Suprapubic skin (tissue), 4 donors: ENCODE measurements around the gene KIF3C. TPM values are rescaled to one million over a fixed set of nuclear protein-coding genes. Genes with fewer than 3 reads are reported as not detected.

ENCODE experiments used
- DNase-seq, 2 donors: peaks; one replicate each; pipeline ENCODE4 v3.0.0-alpha.2; 2019; ENCODE audit warnings: low spot score in 2 of 2
- H3K27ac ChIP-seq: fragments of 200-600 bp; sonication (generic); one replicate; pipeline ENCODE4 v1.5.1; 2019
- H3K27me3 ChIP-seq: fragments of 200-600 bp; sonication (generic); one replicate; pipeline ENCODE4 v1.5.1; 2019
- H3K36me3 ChIP-seq: fragments of 200-600 bp; sonication (generic); one replicate; pipeline ENCODE4 v1.5.1; 2019
- H3K4me1 ChIP-seq: fragments of 200-600 bp; sonication (generic); one replicate; pipeline ENCODE4 v1.5.1; 2019
- H3K4me3 ChIP-seq: fragments of 200-600 bp; sonication (generic); one replicate; pipeline ENCODE4 v1.5.1; 2019; ENCODE audit warnings: mild to moderate bottlenecking
- H3K9me3 ChIP-seq: fragments of 200-600 bp; sonication (generic); one replicate; pipeline ENCODE4 v1.5.1; 2019
- EP300 ChIP-seq: sonication (generic); formaldehyde crosslinking; IDR thresholded peaks from one replicate; pipeline ENCODE4 v1.6.1; 2017; ENCODE audit warnings: antibody characterized with exemption
- POLR2A ChIP-seq, 2 donors: fragments of 450-650 bp; IDR thresholded peaks; one replicate each; pipeline ENCODE4 v1.6.1; 2017; ENCODE audit warnings: antibody characterized with exemption in 2 of 2, mild to moderate bottlenecking in 2 of 2, moderate library complexity in 2 of 2
- POLR2AphosphoS5 ChIP-seq, 3 donors: sonication (generic); formaldehyde crosslinking; IDR thresholded peaks; one replicate each; pipeline ENCODE4 v1.6.1; 2017; ENCODE audit warnings: antibody characterized with exemption in 3 of 3
- WGBS: methylation state at CpG from one replicate; pipeline ENCODE4 v1.1.5; 2018; 5-methylcytosine and 5-hydroxymethylcytosine counted together
- total RNA-seq, 4 donors: library from RNA; depleted of rRNA; stranded (reverse); fragments of >200 nt; gene quantifications; one replicate each; pipeline ENCODE4 v1.1.0, GENCODE V29; 2016
- TF ChIP-seq, protein P1 (sequence below), 2 donors: fragments of 200-600 bp in 1 of 2; fragments of 450-650 bp in 1 of 2; sonication (generic) in 1 of 2; IDR thresholded peaks; one replicate each; pipeline ENCODE4 v1.5.1; 2016 to 2019; ENCODE audit warnings: antibody characterized with exemption in 2 of 2, mild to moderate bottlenecking in 1 of 2, moderate library complexity in 1 of 2

Gene KIF3C
- total RNA-seq, 4 donors from 2014 or later = 3.2 to 5.8 (median 4.7) TPM

DNA sequence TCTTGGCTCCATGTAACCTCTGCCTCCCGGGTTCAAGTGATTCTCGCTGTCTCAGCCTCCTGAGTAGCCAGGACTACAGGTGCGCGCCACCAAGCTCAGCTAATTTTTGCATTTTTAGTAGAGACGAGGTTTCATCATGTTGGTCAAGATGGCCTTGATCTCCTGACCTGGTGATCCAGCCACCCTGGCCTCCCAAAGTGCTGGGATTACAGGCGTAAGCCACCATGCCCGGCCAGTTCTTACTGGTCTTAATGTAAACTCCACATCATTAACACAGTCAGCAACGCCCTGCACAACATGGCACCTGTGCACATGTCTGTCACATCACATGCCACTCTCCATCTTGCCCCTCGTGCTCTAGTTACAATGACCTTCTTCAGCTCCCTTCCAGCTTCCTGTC, 5.8 kb upstream of the KIF3C start:
- peaks cover 15% of the 10 kb centered on the region for H3K4me1 ChIP-seq
- H3K4me3 ChIP-seq = no peak overlapping the region
- WGBS = 95% methylated on average over 9 of the region's 9 CpGs
- no peaks in the 10 kb centered on the region for H3K9me3 ChIP-seq
- no peak overlapping the region for H3K27ac ChIP-seq
- H3K36me3 ChIP-seq = no peaks in the 10 kb centered on the region
- no peak for TF ChIP-seq EP300
- TF ChIP-seq POLR2A (IDR thresholded peaks at IDR 0.05) = no peak
- no peak for TF ChIP-seq POLR2AphosphoS5 (IDR thresholded peaks at IDR 0.05)
- TF ChIP-seq, protein P1, sequence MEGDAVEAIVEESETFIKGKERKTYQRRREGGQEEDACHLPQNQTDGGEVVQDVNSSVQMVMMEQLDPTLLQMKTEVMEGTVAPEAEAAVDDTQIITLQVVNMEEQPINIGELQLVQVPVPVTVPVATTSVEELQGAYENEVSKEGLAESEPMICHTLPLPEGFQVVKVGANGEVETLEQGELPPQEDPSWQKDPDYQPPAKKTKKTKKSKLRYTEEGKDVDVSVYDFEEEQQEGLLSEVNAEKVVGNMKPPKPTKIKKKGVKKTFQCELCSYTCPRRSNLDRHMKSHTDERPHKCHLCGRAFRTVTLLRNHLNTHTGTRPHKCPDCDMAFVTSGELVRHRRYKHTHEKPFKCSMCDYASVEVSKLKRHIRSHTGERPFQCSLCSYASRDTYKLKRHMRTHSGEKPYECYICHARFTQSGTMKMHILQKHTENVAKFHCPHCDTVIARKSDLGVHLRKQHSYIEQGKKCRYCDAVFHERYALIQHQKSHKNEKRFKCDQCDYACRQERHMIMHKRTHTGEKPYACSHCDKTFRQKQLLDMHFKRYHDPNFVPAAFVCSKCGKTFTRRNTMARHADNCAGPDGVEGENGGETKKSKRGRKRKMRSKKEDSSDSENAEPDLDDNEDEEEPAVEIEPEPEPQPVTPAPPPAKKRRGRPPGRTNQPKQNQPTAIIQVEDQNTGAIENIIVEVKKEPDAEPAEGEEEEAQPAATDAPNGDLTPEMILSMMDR (IDR thresholded peaks at IDR 0.05) = no peak
- DNase-seq = no peak
- H3K27me3 ChIP-seq = no peaks in the 10 kb centered on the region

DNA sequence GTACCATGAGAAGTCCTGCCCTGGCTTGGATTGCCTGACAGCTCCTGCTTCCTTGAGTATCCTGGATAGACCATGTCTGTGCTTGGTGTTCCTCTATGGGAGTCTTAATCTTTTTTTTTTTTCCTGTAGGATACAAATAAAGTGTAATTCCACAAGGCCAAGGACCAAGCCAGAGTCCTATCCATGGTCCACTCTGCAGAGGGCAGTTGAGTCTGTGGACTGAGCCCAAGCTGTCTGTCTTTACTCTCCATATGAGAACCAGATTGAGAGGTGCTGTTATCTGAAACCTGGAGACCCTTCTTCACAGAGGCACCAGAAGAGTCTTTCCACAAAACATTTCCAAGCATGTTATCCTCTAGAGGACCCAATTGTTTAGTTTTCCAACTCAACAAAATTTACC, 1.4 kb upstream of the KIF3C start:
- TF ChIP-seq, protein P1 (IDR thresholded peaks at IDR 0.05) = no peak
- TF ChIP-seq POLR2AphosphoS5 (IDR thresholded peaks at IDR 0.05) (no peak), EP300 (no peak), POLR2A (IDR thresholded peaks at IDR 0.05) (no peak)
- no peak for DNase-seq
- H3K27me3 ChIP-seq = no peaks in the 10 kb centered on the region
- no peaks in the 10 kb centered on the region for H3K36me3 ChIP-seq
- H3K27ac ChIP-seq = no peak overlapping the region
- no peak overlapping the region for H3K4me3 ChIP-seq
- H3K9me3 ChIP-seq = no peaks in the 10 kb centered on the region
- peaks cover 10% of the 10 kb centered on the region for H3K4me1 ChIP-seq

DNA sequence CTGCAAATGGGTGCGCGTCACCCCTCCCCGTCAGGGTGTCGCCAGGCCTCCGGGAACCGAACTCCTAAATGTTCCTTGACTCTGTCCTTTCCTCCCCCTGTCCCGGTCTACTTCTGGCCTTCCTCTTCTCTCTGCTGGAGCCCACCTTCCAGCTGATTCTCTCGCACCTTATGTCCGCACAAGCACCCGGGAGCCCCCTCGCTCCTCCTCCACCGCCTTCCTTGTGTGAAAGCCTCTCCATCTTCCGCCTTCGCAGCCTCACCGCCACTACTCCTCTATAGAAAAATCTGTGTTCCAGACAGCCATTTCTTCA, 627 bp upstream of the KIF3C start:
- Histone ChIP-seq H3K27ac (no peak overlapping the region), H3K4me3 (peak overlapping the region; percentile 73)
- WGBS = 49% methylated on average over 15 of the region's 15 CpGs

DNA sequence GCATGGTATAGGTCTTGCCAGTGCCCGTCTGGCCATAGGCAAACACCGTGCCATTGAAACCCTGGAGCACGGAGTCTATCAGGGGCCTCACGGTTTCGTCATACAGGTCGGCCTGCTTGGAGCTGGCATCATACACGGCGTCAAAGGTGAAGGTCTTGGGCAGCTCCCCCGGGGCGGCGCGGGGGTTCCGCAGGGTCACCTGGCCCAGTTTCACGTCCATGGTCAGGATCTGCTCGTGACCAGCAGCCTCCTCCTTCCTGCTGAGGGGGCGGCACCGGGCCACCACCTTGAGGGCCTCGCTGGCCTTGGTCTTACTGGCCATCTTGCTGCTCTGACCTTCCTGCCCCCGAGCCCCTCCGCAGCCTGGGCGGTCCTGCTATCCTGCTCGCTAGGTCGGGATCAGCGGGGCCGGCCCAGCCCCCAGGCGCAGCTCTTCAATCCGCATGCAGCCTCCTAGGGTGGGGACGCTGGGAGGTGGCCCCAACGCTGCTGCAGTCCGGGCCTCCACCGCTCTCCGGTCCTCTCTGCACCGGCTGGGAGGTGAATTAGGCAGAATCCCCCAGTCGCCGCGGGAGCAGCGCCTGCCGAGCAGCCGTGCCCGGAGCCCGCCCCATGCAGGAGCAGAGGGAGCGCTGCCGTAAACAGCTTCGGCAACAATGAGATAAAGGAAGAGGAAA, 563 bp downstream of the KIF3C start:
- 0% methylated on average over 5 of the region's 44 CpGs for WGBS
- peaks cover 18% of the 10 kb centered on the region for H3K4me1 ChIP-seq
- peak in 1 of 2 donors; percentile 70 for DNase-seq

More for the DNA sequence above, 627 bp upstream of the KIF3C start:
- Histone ChIP-seq H3K4me1 (peaks cover 10% of the 10 kb centered on the region), H3K36me3 (no peaks in the 10 kb centered on the region), H3K9me3 (no peaks in the 10 kb centered on the region), H3K27me3 (no peaks in the 10 kb centered on the region)
- DNase-seq = no peak
- TF ChIP-seq EP300 (no peak), POLR2AphosphoS5 (IDR thresholded peaks at IDR 0.05) (no peak), POLR2A (IDR thresholded peaks at IDR 0.05) (no peak)
- TF ChIP-seq, protein P1 (IDR thresholded peaks at IDR 0.05) = no peak

DNA sequence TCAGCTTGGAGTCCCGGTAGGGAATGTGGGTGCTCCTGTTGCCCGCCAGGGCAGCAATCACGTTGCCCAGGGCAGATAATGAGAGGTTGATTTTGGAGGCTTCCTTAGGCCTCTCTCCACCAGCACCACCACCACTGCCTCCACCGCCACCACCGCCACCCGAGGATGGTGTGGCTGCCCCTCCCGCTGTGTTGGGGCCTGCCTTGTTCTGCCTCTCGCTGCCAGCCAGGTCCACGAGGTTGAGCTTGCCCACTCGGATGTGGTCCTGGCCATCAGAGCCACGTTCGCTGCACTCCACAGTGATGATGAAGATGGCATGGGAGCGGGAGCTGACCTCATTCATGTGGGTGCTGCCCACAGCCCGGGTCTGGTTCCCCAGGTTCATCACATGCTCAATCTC, 1.3 kb downstream of the KIF3C start:
- TF ChIP-seq POLR2A (IDR thresholded peaks at IDR 0.05) = no peak
- TF ChIP-seq, protein P1 (IDR thresholded peaks at IDR 0.05) = no peak
- no peak for TF ChIP-seq EP300
- no peak for TF ChIP-seq POLR2AphosphoS5 (IDR thresholded peaks at IDR 0.05)
- H3K27ac ChIP-seq = no peak overlapping the region
- WGBS = 90% methylated on average over 8 of the region's 14 CpGs
- H3K9me3 ChIP-seq = no peaks in the 10 kb centered on the region
- H3K36me3 ChIP-seq = no peaks in the 10 kb centered on the region
- H3K4me3 ChIP-seq = no peak overlapping the region
- peaks cover 20% of the 10 kb centered on the region for H3K4me1 ChIP-seq
- DNase-seq = no peak
- no peaks in the 10 kb centered on the region for H3K27me3 ChIP-seq

More for the DNA sequence above, 563 bp downstream of the KIF3C start:
- H3K9me3 ChIP-seq = no peaks in the 10 kb centered on the region
- TF ChIP-seq POLR2A (IDR thresholded peaks at IDR 0.05) (no peak), EP300 (no peak), POLR2AphosphoS5 (IDR thresholded peaks at IDR 0.05) (no peak)
- TF ChIP-seq, protein P1 (IDR thresholded peaks at IDR 0.05) = no peak
- no peak overlapping the region for H3K27ac ChIP-seq
- H3K27me3 ChIP-seq = no peaks in the 10 kb centered on the region
- no peaks in the 10 kb centered on the region for H3K36me3 ChIP-seq
- peak overlapping the region; percentile 73 for H3K4me3 ChIP-seq
